ENCODE measurements around the gene ABCA4.

- TF ChIP-seq EZH2phosphoT487 (IDR thresholded peaks at IDR 0.05; ENCODE audit: insufficient read depth, low read depth) (no peak), EZH2 (IDR thresholded peaks at IDR 0.05; ENCODE audit: insufficient read depth, poor library complexity, severe bottlenecking) (no peak)
Measured at GRCh38 chr1:94055459-94056122, 65.4 kb downstream of the ABCA4 start.
